GM12875 (cell line): ENCODE data around the gene PPP1R12B.

ENCODE experiments used
- H3K4me3 ChIP-seq: one replicate; pipeline ENCODE4 v1.5.1; 2011; ENCODE audit warnings: low read depth, low read length, control low read depth
- TF ChIP-seq, protein P1 (sequence below): IDR thresholded peaks from 2 replicates; pipeline ENCODE4 v1.5.1; 2011; ENCODE audit warnings: low read depth, mild to moderate bottlenecking, control low read depth, inconsistent platforms, low read length, moderate library complexity, borderline replicate concordance; ENCODE audit not compliant: insufficient read depth

The PPP1R12B gene

DNA sequence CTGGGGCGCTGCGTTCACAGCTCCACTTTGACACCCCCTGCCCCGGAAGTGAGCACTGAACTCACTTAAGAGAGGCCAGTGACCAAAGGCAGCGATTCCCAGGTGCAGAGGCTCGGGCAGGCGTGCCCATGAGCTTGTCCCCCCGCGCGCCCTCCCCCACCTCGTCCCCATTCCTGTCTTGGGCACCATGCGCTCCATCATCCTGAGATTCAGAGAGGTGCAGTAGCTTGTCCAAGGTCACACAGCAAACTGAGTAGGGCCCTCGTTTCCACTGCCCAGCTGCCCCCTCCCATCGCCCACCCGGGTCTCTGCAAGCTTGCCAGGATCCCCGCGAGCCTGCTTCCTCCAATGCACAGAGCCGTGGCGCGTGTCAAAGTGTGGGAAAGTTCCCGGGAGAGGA is 293.7 kb downstream of the PPP1R12B start:
- TF ChIP-seq, protein P1, sequence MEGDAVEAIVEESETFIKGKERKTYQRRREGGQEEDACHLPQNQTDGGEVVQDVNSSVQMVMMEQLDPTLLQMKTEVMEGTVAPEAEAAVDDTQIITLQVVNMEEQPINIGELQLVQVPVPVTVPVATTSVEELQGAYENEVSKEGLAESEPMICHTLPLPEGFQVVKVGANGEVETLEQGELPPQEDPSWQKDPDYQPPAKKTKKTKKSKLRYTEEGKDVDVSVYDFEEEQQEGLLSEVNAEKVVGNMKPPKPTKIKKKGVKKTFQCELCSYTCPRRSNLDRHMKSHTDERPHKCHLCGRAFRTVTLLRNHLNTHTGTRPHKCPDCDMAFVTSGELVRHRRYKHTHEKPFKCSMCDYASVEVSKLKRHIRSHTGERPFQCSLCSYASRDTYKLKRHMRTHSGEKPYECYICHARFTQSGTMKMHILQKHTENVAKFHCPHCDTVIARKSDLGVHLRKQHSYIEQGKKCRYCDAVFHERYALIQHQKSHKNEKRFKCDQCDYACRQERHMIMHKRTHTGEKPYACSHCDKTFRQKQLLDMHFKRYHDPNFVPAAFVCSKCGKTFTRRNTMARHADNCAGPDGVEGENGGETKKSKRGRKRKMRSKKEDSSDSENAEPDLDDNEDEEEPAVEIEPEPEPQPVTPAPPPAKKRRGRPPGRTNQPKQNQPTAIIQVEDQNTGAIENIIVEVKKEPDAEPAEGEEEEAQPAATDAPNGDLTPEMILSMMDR = no peak
- H3K4me3 ChIP-seq = no peak overlapping the region
